HG02852 (cell line): Measurements from ENCODE around the gene BRDT.

Experiments used
- ATAC-seq: cut with Tn5 transposase; IDR thresholded peaks from one replicate; pipeline ENCODE4 v1.9.1; 2021; ENCODE audit warnings: mild to moderate bottlenecking, moderate library complexity; ENCODE audit not compliant: unreplicated experiment

Gene BRDT

DNA sequence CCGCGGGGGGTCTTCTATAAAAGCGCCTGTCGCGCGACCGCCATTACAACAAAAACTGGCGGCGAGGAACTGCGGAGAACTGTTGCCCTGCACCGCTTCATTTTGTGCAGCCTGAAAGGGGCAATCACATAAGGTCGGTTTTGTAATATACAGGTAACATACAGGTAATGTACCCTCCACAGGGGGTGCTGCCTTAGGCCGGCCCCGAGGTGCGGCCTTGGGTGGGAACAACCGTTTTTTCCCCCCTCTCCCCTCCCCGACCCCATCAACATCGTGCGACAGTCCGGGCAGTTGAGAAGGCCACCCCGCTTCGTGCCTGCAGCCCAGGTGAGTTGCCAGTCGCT, at the start of gene BRDT:
Gene BRDT, plus strand, starts transcription at position 46 of the 344 bp plus-strand sequence. CDS start 13,354 bp downstream, outside the sequence.
- no peak for ATAC-seq

- ATAC-seq: no peak
Observed at GRCh38 chr1:91900562-91900961, 48.6 kb upstream of the BRDT start.

GRCh38 chr1:91901231-91901630, 48.0 kb upstream of the BRDT start:
- ATAC-seq: no peak

DNA sequence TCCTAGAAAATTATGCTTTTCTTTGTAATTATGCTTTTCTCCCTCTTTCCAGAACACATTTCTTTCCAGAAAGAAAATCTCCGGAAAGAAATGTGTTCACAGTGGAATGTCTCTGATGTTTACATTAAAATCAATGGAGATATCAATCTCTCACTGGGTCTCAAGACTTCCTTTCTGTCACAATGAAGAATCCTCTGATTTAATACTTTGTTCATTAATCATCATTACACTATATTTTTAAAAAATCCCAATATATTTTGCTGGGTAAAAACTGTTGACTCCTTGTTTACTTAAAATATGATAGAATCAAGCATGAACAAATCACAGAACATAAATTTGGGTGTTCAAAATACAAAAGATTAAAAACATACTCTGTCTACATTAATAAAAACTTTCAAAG, 36.9 kb upstream of the BRDT start:
- ATAC-seq: no peak

DNA sequence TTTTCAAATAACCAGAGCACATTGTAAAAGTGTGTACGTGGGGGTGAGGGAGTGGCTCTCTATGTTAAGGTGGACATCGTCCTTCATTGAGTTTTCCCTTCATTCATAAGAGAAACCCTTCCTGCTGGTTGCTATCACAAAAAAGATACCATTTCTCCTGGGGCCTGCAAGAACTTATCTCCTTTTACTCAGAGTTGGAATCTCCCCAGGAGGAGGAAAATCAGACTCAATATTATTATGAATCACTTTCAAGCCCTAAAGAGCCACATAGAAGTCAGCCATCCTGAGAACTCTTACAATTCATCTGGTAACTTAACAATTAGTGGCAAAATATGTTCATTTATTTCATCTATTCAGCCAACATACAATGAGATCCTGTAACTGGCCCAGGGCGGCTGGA, 36.2 kb upstream of the BRDT start:
- no peak for ATAC-seq

DNA sequence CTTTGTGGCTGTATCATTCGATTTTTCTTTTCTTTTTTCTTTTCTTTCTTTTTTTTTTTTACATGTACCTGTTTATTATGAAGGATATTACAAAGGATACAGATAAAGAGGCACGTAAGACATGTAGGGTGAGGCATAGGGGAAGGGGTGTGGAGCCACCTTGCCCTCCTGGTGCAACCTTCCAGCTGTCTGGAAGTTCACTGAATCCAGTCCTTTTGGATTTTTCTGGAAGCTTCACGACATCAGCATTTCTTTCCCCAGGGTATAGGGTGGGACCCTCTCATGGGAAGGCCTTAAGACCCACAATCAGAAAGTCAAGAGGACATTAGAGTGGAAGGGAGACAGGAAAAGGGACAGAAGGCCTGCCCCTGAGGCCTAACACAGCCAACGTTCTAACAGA, 33.2 kb upstream of the BRDT start:
- ATAC-seq: no peak

DNA sequence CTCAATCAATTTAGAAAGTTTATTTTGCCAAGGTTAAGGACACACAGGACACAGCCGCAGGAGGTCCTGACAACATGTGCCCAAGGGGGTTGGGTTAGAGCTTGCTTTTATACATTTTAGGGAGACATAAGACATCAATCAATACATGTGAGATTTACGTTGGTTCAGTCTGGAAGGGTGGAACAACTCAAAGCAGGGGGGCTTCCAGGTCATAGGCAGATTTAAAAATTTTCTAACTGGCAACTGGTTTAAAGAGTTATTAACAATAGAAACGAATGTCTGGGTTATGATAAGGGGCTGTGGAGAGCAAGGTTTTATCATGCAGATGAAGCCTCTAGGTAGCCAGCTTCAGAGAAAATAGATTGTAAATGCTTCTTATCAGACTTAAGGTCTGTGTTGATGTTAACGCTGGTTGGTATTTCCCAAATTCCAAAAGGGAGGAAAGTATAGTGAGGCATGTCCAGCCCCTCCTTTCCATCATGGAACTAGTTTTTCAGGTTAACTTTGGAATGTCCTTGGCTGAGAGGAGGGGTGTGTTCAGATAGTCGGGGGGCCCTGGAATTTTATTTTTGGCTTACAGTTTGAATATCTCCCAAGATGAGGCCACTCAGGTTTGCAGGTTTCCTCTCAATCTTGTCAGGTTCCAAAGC, 32.3 kb upstream of the BRDT start:
- no peak for ATAC-seq

DNA sequence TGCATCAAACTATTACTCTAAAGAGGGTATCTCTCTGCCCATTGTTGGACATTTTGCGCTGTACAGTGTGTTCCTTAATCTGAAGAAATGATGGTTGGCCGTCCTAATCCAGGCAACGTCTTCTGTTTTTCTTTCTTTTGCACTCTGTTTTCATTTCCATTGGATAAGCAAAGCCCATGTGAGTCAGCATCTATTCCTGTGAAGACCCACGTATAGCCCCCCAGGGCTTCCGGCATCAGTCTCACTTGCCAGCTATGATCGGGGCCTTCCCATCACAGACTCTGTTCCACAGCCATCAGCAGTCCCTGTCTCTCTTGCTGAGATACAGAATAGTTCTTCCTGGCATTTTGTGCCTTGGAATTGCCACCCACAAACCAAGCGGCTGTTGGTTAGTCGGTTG, 29.2 kb upstream of the BRDT start:
- no peak for ATAC-seq

GRCh38 chr1:91924146-91924545, 25.1 kb upstream of the BRDT start:
- ATAC-seq: no peak

DNA sequence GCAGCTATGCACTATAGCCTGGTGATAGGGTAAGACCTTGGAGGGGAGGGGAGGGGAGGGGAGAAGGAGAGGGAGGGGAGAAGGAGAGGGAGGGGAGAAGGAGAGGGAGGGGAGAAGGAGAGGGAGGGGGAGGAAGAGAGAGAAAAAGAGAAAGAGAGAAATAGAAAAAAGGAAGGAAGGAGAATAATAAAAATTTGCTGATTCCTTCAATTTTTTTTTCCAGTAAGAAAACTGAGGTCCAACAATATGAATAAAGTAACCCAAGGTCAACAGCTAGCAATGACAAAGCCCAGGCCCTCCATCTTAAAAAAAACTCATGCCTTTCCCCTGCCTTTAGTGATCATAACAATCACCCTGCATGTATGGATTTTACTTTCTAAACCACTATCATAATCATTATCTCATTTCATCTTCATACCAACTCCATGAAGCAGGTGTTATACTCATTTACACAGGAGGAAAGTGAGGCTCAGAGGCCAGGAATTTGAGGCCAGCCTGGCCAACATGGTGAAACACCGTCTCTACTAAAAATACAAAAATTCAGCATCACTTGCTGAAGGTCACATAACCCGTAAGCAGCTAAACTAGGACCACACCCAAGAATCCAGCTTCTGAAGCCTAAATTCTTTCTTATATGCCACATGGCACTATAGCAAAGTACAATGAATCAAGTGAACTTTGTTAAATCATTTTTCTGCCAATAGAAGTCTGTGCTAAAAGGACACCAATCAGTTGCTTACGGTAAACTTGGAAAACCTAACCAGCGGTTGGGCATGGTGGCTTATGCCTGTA, 23.4 kb upstream of the BRDT start:
- no peak for ATAC-seq

GRCh38 chr1:91928026-91928425, 21.2 kb upstream of the BRDT start:
- ATAC-seq: no peak

- no peak for ATAC-seq
Observed at GRCh38 chr1:91929250-91929649, 20.0 kb upstream of the BRDT start.

DNA sequence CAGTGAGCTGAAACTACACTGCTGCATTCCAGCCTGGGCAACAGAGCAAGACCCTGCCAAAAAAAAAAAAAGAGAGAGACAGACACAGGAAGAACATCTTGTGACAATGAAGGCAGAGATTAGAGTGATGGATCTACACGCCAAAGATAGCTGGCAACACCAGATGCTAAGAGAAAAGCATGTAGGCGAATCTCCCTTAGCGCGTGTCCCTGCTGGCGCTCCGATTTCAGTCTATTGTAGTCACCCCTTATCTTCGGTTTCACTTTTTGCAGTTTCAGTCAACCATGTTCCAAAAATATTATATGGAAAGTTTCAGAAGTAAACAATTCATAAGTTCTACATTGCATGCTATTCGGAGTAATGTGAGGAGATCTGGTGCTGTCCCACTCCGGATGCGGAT, 11.6 kb upstream of the BRDT start:
- no peak for ATAC-seq

GRCh38 chr1:91940496-91940895, 8.7 kb upstream of the BRDT start:
- ATAC-seq: no peak

DNA sequence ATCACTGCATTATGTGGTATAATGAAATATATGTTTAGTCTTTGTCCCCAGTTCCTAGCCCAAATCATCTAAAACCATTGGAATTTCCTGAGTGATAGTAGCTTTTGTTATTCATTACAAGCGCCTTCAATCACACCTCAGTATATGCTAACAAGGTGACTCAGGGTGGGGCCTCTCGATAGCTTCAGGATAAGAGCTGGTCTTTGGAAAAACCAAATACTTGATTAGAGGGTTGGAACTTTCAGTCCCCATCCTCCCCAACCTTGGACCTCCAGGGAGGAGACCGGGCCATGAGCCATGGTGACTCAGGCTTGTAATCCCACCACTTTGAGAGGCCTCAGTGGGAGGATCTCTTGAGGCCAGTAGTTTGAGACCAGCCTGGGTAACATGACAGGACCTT, 5.1 kb upstream of the BRDT start:
- no peak for ATAC-seq

DNA sequence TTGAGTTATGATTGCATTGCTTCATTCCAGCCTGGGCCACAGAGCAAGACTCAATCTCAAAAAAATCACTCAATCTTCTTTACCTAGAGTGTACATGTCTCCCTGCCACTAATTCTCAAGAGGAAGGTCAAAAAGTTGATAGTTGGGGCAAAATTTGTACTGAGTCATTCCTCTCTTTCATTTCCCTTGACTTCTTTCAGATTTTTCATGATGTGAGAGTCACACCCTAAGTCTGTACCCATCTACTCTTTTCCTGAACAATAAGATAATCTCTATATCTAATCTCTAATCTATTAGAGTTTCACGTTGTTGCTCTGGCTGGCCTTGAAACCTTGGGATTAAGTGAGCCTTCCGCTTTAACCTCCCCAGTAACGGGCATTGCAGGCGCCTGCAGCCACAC, 1.1 kb upstream of the BRDT start:
- ATAC-seq: no peak

DNA sequence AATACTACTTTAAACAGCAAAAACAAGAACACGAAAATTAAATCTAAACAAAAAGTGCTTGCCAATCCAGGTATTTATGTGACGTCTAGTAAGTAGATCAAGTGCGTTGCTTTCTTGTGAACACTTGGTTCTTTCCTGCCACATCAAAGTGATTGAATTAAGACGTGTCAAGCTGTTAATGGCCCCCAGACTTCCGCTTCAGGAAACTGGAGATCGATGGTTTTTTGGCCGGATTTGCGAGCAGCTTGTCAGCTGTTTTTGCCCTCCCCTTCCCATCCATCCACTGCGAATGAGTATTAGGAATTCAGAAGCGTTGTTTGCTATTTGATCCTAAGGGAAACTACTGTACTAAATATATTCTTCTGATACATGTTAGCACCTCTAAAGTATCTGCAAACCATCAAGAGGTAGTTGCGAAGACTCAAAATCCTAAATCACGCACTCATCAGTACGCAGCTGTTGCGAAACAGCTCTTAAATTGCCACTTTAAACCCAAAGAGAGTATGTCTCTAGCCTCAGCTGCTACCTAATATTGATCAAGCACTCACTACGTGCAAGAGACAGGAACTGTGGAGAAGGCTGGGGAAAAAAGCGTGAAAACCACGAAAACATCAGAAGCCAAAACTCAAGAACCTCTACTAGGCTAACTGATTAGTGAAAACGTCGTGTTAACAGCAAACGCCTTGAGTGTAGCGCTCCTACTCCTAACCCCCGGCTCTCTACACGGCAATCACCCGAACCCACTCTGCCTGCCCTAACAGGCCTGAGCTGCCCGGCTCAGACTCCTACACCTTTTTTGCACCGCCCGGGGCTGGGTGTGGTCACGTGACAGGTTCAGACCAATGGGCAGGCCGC, 473 bp upstream of the BRDT start:
- ATAC-seq: no peak

DNA sequence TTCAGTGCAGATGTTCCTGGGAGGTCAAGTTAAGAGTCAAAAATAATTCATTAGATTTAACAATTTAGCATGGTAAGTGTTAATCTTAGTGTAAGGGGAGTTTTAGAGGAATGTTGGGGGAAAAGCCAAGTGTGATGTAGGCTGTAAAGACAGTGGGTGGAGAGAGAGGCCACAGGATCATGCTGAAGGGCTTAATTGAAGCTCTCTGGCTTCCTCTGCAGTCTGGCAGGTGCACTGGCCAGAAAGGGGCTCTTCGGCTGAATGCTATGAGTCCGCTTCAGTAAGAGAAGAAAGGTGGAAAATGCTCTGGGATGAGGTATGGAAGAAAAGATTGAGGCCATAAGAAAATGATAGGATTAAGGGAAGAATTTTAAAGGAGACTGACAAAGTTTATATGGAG, 3.0 kb downstream of the BRDT start:
- ATAC-seq: no peak

DNA sequence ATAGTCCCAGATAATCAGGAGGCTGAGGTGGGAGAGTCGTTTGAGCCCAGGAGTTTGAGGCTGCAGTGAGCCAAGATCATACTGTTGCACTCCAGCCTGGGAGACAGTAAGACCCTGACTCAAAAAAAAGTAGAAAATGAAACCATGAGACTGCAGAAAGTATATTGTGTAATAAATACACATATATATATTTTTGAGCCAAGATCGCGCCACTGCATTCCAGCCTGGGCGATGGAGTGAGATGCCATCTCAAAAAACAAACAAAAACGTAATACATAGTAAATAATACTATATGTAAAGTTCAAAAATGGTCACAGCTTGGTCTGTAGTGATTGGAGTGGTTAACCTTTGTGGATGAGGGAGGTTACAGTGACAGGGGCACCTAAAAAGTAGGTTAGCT, 9.7 kb downstream of the BRDT start:
- ATAC-seq: no peak

DNA sequence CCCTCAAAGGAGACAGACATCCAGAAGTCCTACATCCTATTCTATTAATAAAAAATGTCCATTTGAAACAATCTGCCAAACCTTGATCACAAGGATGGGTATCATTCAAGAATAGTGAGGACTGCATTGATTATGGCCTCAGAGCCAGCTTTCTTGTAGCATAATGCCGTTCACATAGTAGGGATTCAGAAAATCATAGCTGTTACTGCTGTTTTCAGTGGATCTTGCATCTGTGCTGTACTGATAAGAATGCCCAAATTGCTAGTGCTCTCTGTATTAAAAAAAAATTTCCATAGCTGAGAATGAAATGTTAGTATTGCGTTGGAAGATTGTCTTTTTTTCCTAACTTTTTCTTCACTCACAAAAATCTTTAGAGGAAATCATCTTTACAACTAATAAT, 19.1 kb downstream of the BRDT start:
- ATAC-seq: no peak

GRCh38 chr1:91979383-91979782, 30.2 kb downstream of the BRDT start:
- no peak for ATAC-seq

DNA sequence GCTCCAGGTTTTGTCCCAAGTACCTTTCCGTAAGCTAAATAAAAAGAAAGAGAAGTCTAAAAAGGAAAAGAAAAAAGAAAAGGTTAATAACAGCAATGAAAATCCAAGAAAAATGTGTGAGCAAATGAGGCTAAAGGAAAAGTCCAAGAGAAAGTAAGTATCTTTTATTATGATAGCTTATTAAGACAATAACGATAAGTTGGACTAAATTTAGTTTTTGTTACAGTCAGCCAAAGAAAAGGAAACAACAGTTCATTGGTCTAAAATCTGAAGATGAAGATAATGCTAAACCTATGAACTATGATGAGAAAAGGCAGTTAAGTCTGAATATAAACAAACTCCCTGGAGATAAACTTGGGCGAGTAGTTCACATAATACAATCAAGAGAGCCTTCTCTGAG, 31.5 kb downstream of the BRDT start:
- ATAC-seq: no peak
